Omental fat pad (tissue), 4 donors: ENCODE data around the gene PROSER1. TPM values are rescaled to one million over a fixed set of nuclear protein-coding genes. Genes with fewer than 3 reads are reported as not detected.
"Not testable (repeated sequence)": the region's sequence is repeated elsewhere in the genome, so short reads cannot be mapped to it uniquely, and the experiment has no call there.

Experiments used
- ATAC-seq: fragments of 150-250 bp; one replicate; pipeline ENCODE4 v1.9.1; 2016; ENCODE audit warnings: mild to moderate bottlenecking, moderate library complexity; ENCODE audit not compliant: low FRiP score
- DNase-seq: peaks from one replicate; pipeline ENCODE4 v3.0.0-alpha.2; 2019; ENCODE audit warnings: low spot score
- total RNA-seq, 4 donors: library from RNA; depleted of rRNA; stranded (reverse); fragments of >200 nt; gene quantifications; one replicate each; pipeline ENCODE4 v1.1.0, GENCODE V29; 2016
- TF ChIP-seq, protein P1 (sequence below), 3 donors: fragments of 450-650 bp; IDR thresholded peaks; one replicate each; pipeline ENCODE4 v1.5.1; 2016 to 2017; ENCODE audit warnings: antibody characterized with exemption in 3 of 3, mild to moderate bottlenecking in 3 of 3, moderate library complexity in 2 of 3

The PROSER1 gene
- total RNA-seq, 4 donors from 2014 or later: 8.4 to 28.6 (median 20.9) TPM

DNA sequence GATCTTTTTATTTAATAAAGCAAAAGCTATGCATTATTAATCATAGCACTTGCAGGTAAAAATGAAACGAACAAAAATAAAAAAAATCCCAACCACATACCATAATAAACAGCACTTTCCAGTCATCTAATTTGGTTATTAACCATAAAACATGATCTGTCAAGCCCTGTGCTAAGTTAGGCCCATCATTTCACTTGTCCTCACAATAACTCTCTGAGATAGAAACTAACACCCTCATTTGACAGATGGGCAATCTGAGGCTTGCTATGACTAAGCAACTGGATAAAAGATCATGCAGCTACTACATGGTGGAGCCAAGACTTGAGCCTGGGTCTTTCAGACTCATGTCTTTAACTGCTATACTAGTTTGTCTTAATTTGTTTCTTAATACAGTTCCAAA is 21.8 kb downstream of the PROSER1 start:
- DNase-seq (no peak), ATAC-seq (no peak)
- TF ChIP-seq, protein P1, sequence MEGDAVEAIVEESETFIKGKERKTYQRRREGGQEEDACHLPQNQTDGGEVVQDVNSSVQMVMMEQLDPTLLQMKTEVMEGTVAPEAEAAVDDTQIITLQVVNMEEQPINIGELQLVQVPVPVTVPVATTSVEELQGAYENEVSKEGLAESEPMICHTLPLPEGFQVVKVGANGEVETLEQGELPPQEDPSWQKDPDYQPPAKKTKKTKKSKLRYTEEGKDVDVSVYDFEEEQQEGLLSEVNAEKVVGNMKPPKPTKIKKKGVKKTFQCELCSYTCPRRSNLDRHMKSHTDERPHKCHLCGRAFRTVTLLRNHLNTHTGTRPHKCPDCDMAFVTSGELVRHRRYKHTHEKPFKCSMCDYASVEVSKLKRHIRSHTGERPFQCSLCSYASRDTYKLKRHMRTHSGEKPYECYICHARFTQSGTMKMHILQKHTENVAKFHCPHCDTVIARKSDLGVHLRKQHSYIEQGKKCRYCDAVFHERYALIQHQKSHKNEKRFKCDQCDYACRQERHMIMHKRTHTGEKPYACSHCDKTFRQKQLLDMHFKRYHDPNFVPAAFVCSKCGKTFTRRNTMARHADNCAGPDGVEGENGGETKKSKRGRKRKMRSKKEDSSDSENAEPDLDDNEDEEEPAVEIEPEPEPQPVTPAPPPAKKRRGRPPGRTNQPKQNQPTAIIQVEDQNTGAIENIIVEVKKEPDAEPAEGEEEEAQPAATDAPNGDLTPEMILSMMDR (IDR thresholded peaks at IDR 0.05): no peak

DNA sequence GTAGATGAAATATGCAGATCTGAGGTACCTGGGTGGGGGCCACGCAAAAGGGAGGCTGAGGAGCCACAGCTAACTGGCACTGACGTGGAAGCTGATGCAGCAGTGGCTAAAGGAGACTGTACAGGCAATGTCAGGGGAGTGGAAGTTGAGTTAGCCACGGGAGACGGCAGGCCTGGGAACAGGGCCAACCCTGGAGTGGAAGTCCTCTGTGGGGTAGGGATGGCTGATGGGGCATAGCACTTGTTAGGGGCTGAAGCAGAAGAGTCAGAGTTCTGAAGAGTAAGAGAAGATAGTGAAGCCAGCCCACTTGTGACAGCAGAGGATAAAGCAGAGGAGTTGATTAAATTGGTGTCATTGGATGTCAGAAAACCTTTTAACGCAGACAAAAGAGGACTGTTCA is 24.4 kb downstream of the PROSER1 start:
- ATAC-seq (no peak), DNase-seq (no peak)
- TF ChIP-seq, protein P1 (IDR thresholded peaks at IDR 0.05): no peak

DNA sequence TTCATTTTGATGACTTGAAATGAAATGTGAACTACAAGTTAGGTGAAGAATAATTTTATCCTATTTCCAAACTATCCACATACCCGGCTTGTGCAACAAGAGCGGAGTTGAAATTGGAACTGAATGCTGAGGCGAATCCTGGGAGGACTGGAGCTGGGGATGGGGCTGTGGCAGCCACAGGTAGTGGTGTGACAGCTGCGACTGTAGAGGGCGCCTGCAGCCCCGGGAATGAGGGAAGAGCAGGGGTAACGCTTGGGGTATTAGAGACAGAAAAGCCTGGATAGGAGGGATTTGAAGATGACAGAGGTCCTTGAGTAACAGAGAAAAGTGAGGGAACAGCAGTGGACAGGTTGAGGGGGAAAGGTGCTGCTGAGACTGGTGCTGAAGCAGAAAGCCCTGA is 25.3 kb downstream of the PROSER1 start:
- no peak for ATAC-seq
- TF ChIP-seq, protein P1 (IDR thresholded peaks at IDR 0.05): no peak
- DNase-seq: no peak

DNA sequence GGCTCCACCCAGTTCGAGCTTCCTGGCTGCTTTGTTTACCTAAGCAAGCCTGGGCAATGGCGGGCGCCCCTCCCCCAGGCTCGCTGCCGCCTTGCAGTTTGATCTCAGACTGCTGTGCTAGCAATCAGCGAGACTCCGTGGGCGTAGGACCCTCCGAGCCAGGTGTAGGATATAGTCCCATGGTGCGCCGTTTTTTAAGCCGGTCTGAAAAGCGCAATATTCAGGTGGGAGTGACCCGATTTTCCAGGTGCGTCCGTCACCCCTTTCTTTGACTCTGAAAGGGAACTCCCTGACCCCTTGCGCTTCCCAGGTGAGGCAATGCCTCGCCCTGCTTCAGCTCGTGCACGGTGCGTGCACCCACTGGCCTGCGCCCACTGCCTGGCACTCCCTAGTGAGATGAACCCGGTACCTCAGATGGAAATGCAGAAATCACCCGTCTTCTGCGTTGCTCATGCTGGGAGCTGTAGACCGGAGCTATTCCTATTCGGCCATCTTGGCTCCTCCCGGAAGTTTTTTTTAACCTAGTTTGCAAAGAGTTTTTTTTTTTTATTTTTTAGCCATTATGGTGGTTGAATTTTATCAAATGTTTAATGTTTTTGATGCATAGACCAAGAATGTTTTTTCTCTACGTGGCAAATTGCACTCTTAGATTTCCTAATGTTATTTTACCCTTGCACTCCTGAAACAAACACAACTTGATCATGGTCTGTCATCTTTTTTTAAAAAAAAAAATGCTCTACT is 31.3 kb downstream of the PROSER1 start:
- DNase-seq, ATAC-seq: not testable (repeated sequence)

DNA sequence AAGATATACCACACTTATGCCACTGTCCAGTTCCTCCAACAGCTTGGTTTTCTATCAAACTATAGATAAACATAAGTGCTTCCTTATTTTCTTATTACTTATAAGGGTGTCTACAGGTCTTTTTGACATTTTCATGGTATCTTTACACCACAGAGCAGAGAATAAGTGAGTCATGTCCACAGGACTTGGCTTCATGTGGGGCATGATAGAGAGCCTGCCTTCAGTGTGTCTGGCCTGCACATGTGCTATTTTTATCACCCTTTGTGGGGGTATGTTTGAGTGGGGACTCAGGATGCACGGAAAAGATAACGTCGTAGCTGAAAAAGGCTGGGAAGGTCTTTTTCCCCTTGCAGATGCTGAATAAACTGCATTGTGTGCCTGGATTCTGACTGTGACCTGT is 39.1 kb downstream of the PROSER1 start:
- ATAC-seq (no peak), DNase-seq (no peak)
- TF ChIP-seq, protein P1 (IDR thresholded peaks at IDR 0.05): no peak

DNA sequence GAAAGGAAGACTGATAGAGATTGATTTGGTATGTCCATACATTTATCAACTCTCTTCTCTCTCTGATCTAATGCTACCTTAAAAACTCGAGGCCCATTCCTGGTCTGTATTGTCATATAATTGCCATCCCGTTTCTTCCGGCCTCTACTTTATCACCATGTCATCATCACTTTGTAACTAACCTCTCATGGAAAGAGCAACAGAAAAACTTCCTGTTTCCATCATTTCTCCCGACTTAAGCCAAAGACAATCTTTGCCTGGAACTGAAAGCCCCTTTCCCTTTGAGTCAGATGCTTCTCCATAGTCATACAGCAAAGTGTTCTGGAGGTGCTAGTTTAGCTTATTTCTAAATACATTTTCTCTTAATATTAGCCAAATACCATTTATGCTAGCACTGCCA is 44.5 kb downstream of the PROSER1 start:
- TF ChIP-seq, protein P1 (IDR thresholded peaks at IDR 0.05): no peak
- ATAC-seq (no peak), DNase-seq (no peak)

DNA sequence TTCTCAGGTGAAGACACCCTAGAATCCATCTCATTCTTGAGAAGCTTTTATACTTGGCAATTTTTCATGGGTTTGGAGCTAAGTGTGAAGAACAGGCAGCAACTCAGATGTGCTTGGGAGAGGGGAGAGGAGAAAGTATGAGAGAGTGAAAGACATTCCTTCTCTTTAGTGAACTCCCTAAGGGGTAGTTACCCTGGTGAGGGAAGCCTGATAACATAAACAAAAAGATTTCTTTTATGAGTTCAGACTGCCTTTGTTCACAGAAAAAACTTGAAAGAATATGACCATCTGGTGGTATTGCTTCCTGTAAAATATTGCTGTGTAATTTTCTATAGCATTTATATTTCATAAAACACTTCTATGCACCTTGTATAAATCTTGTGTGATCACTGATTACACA is 47.2 kb downstream of the PROSER1 start, which contains the start of gene STOML3:
Gene STOML3, minus strand, starts transcription at position 139 of the 400 bp plus-strand sequence. Its CDS starts 110 bp downstream, at position 29.
- TF ChIP-seq, protein P1 (IDR thresholded peaks at IDR 0.05): no peak

More for the DNA sequence above, 47.2 kb downstream of the PROSER1 start, which contains the start of gene STOML3:
- ATAC-seq (no peak), DNase-seq (no peak)
